IMR-90 (cell line): ENCODE measurements around the gene FOSL1. TPM values are rescaled to one million over a fixed set of nuclear protein-coding genes. Genes with fewer than 3 reads are reported as not detected.
A peak's percentile ranks its signal among the peaks of the same experiment; 100 is the strongest.

Source experiments
- ATAC-seq: fragments of 200-7000 bp; cut with Tn5 transposase; 2 replicates; pipeline ENCODE4 v1.9.1; 2020; ENCODE audit warnings: low read depth, mild to moderate bottlenecking, moderate library complexity
- Bru-seq: library from RNA; stranded (reverse); fragments of 400-500 nt; gene quantifications from one replicate; lab custom pipeline; 2021; lab: Mats Ljungman, UMichigan
- BruChase-seq, 2 experiments: library from RNA; stranded (reverse); fragments of 400-500 nt; gene quantifications; one replicate each; lab custom pipeline; 2021; lab: Mats Ljungman, UMichigan
- BruUV-seq: library from RNA; stranded (reverse); fragments of 400-500 nt; replicated peaks from 2 replicates; lab custom pipeline; 2021; lab: Mats Ljungman, UMichigan
- CTCF ChIA-PET: fragments of 300-600 bp; formaldehyde crosslinking; extraction: SDS; loops from one replicate; lab custom pipeline; 2021; ENCODE audit warnings: antibody characterized with exemption; lab: Yijun Ruan, JAX
- POLR2A ChIA-PET: fragments of 300-600 bp; sonication (Branson Sonifier 250); formaldehyde crosslinking; loops from one replicate; lab custom pipeline; 2022; ENCODE audit warnings: antibody characterized with exemption; ENCODE audit not compliant: unreplicated experiment; lab: Charles Lee
- DNase-seq: peaks from one replicate; pipeline ENCODE4 v3.0.0; 2013
- H2AFZ ChIP-seq: replicated peaks from 2 replicates; pipeline ENCODE3; 2013; ENCODE audit warnings: low read length, mild to moderate bottlenecking; ENCODE audit not compliant: poor library complexity
- H2AK5ac ChIP-seq: 2 replicates; pipeline ENCODE4 v1.6.1; 2013; ENCODE audit warnings: low read depth, low read length, inconsistent platforms
- H2AK9ac ChIP-seq: replicated peaks from 2 replicates; pipeline ENCODE3; 2013; ENCODE audit warnings: mild to moderate bottlenecking, low read depth, low read length, moderate library complexity; ENCODE audit not compliant: poor library complexity
- H2BK120ac ChIP-seq: 2 replicates; pipeline ENCODE4 v1.6.1; 2013; ENCODE audit warnings: low read depth, low read length, inconsistent platforms
- H2BK15ac ChIP-seq: 3 replicates; pipeline ENCODE4 v1.6.1; 2013; ENCODE audit warnings: low read depth, low read length, inconsistent platforms
- H2BK20ac ChIP-seq: 2 replicates; pipeline ENCODE4 v1.6.1; 2013; ENCODE audit warnings: low read depth, mild to moderate bottlenecking, inconsistent platforms, low read length, moderate library complexity
- H2BK5ac ChIP-seq: 2 replicates; pipeline ENCODE4 v1.6.1; 2013; ENCODE audit warnings: mild to moderate bottlenecking, low read depth, low read length, inconsistent platforms; ENCODE audit not compliant: poor library complexity, severe bottlenecking
- H3K14ac ChIP-seq: replicated peaks from 2 replicates; pipeline ENCODE4 v1.6.1; 2013; ENCODE audit warnings: low read depth, low read length, inconsistent platforms
- H3K18ac ChIP-seq: 2 replicates; pipeline ENCODE4 v1.6.1; 2013; ENCODE audit warnings: low read depth, low read length, control low read depth
- H3K23ac ChIP-seq: 2 replicates; pipeline ENCODE4 v1.6.1; 2013; ENCODE audit warnings: low read depth, low read length, inconsistent platforms
- H3K27ac ChIP-seq: 2 replicates; pipeline ENCODE4 v1.5.1; 2013; ENCODE audit warnings: mild to moderate bottlenecking, control low read depth, low read length; ENCODE audit not compliant: insufficient read depth
- H3K27me3 ChIP-seq: 2 replicates; pipeline ENCODE4 v1.6.1; 2013; ENCODE audit warnings: low read length; ENCODE audit not compliant: control insufficient read depth, insufficient read depth
- H3K36me3 ChIP-seq: 2 replicates; pipeline ENCODE4 v1.6.1; 2013; ENCODE audit warnings: low read length, mixed read lengths; ENCODE audit not compliant: control insufficient read depth, insufficient read depth
- H3K4ac ChIP-seq: 2 replicates; pipeline ENCODE4 v1.6.1; 2013; ENCODE audit warnings: low read depth, low read length, inconsistent platforms
- H3K4me1 ChIP-seq: 2 replicates; pipeline ENCODE4 v1.6.1; 2013; ENCODE audit warnings: low read length, mixed read lengths; ENCODE audit not compliant: control insufficient read depth, insufficient read depth
- H3K4me2 ChIP-seq: 2 replicates; pipeline ENCODE4 v1.6.1; 2013; ENCODE audit warnings: low read depth, mild to moderate bottlenecking, control low read depth, low read length, moderate library complexity
- H3K4me3 ChIP-seq: 2 replicates; pipeline ENCODE4 v1.5.1; 2013; ENCODE audit warnings: low read depth, mild to moderate bottlenecking, control low read depth, low read length, moderate library complexity; ENCODE audit not compliant: insufficient read depth
- H3K56ac ChIP-seq: 2 replicates; pipeline ENCODE4 v1.6.1; 2013; ENCODE audit warnings: low read length, inconsistent platforms; ENCODE audit not compliant: insufficient read depth; ENCODE audit errors: extremely low read depth
- H3K79me1 ChIP-seq, 2 experiments: 2 replicates each; pipeline ENCODE4 v1.6.1; 2013; ENCODE audit warnings: low read length in 2 of 2, inconsistent platforms in 1 of 2, low read depth in 1 of 2
- H3K9ac ChIP-seq: 2 replicates; pipeline ENCODE4 v1.6.1; 2013; ENCODE audit warnings: low read depth, low read length, control low read depth
- H3K9me1 ChIP-seq: 2 replicates; pipeline ENCODE4 v1.6.1; 2013; ENCODE audit warnings: low read length, inconsistent platforms; ENCODE audit not compliant: insufficient read depth
- H3K9me3 ChIP-seq: 2 replicates; pipeline ENCODE4 v1.6.1; 2013; ENCODE audit warnings: low read length; ENCODE audit not compliant: control insufficient read depth, insufficient read depth
- H4K20me1 ChIP-seq: 2 replicates; pipeline ENCODE4 v1.6.1; 2013; ENCODE audit warnings: low read length, inconsistent platforms; ENCODE audit not compliant: insufficient read depth
- H4K5ac ChIP-seq: 2 replicates; pipeline ENCODE4 v1.6.1; 2013; ENCODE audit warnings: mild to moderate bottlenecking, low read depth, low read length, control low read depth
- H4K8ac ChIP-seq, 2 experiments: 2 replicates each; pipeline ENCODE4 v1.6.1; 2013; ENCODE audit warnings: low read depth in 2 of 2, low read length in 2 of 2, control low read depth in 1 of 2, inconsistent platforms in 1 of 2
- H4K91ac ChIP-seq: 2 replicates; pipeline ENCODE4 v1.6.1; 2013; ENCODE audit warnings: low read depth, low read length, inconsistent platforms; ENCODE audit not compliant: insufficient read depth
- BHLHE40 ChIP-seq: fragments of 150-350 bp; IDR thresholded peaks from 2 replicates; pipeline ENCODE4 v1.6.1; 2016; ENCODE audit warnings: mild to moderate bottlenecking, low read depth, low read length
- CEBPB ChIP-seq: IDR thresholded peaks from 2 replicates; pipeline ENCODE4 v1.6.1; 2012; ENCODE audit warnings: low read depth, low read length, improper control_type of control experiment
- CHD1 ChIP-seq: IDR thresholded peaks from 2 replicates; pipeline ENCODE4 v1.6.1; 2012; ENCODE audit warnings: low read depth, low read length, improper control_type of control experiment
- MAZ ChIP-seq: IDR thresholded peaks from 2 replicates; pipeline ENCODE4 v1.6.1; 2012; ENCODE audit warnings: low read depth, mild to moderate bottlenecking, low read length, improper control_type of control experiment, moderate library complexity, borderline replicate concordance
- POLR2A ChIP-seq: IDR thresholded peaks from 2 replicates; pipeline ENCODE4 v1.6.1; 2012; ENCODE audit warnings: mild to moderate bottlenecking, low read depth, low read length
- RAD21 ChIP-seq: IDR thresholded peaks from 2 replicates; pipeline ENCODE4 v1.6.1; 2012; ENCODE audit warnings: low read length, improper control_type of control experiment
- RCOR1 ChIP-seq: IDR thresholded peaks from 2 replicates; pipeline ENCODE4 v1.6.1; 2012; ENCODE audit warnings: mild to moderate bottlenecking, low read length, improper control_type of control experiment; ENCODE audit not compliant: insufficient replicate concordance
- WGBS, 2 experiments: methylation state at CpG; one replicate each; pipeline versions ENCODE4 v1.1.5 to v1.1.7; 2013; ENCODE audit warnings: missing lambda C conversion rate in 2 of 2; ENCODE audit not compliant: insufficient read length in 1 of 2; ENCODE audit errors: extremely low coverage in 2 of 2; 5-methylcytosine and 5-hydroxymethylcytosine counted together
- dilution Hi-C: fragments of 300-500 bp; cut with HindIII; formaldehyde crosslinking; loops from one replicate; pipeline ENCODE4 v1.14.3; 2018; ENCODE audit warnings: low sequenced_read_pairs; ENCODE audit not compliant: unreplicated experiment
- in situ Hi-C: fragments of 300-500 bp; cut with MboI; formaldehyde crosslinking; loops from 3 replicates; pipeline ENCODE4 v1.14.3; 2019; ENCODE audit warnings: low sequenced_read_pairs, inconsistent platforms, mixed read lengths
- intact Hi-C: fragments of 100-400 bp; cut with micrococcal nuclease; formaldehyde crosslinking; loops from 2 replicates; pipeline ENCODE4 v1.10.0; 2022
- long read RNA-seq: library from polyadenylated mRNA; unstranded; transcript quantifications from one replicate; pipeline ENCODE4 v2.0.0, GENCODE V29; 2021; ENCODE audit not compliant: unreplicated experiment
- polyA plus RNA-seq, 3 experiments: library from polyadenylated mRNA; depleted of rRNA; stranded (reverse); fragments of >200 nt; gene quantifications; 2 replicates each; pipeline ENCODE4 v1.2.3, GENCODE V29; 2012; ENCODE audit warnings: low replicate concordance in 1 of 3
- total RNA-seq: library from RNA; depleted of rRNA; stranded (reverse); fragments of >200 nt; gene quantifications from 2 replicates; pipeline ENCODE4 v1.2.3, GENCODE V29; 2012; rRNA removed
- TF ChIP-seq, protein P1 (sequence below): conservative IDR thresholded peaks from 2 replicates; pipeline ENCODE4 v1.5.1; 2012; ENCODE audit warnings: mild to moderate bottlenecking, low read depth, low read length, improper control_type of control experiment
- TF ChIP-seq, protein P2 (sequence below): fragments of 150-350 bp; IDR thresholded peaks from 2 replicates; pipeline ENCODE4 v1.6.1; 2016; ENCODE audit warnings: low read depth, mild to moderate bottlenecking, low read length, moderate library complexity, borderline replicate concordance
- TF ChIP-seq, protein P3 (sequence below): fragments of 150-350 bp; IDR thresholded peaks from 2 replicates; pipeline ENCODE4 v1.6.1; 2017; ENCODE audit warnings: mild to moderate bottlenecking, antibody characterized with exemption, low read length, low read depth

The FOSL1 gene
- total RNA-seq, result 17.2 and 26.1 TPM in 2 replicates
- polyA plus RNA-seq (2012; rRNA removed), result 97.4 and 107 TPM in 2 replicates
- 49.5 and 52.7 TPM in 2 replicates for polyA plus RNA-seq (2012; cell fraction: cytosol; rRNA removed)
- polyA plus RNA-seq (2012; cell fraction: nucleus; rRNA removed; ENCODE audit: low replicate concordance), result 81.8 and 101 TPM in 2 replicates
- percentile 99 among the genes with signal in this experiment for Bru-seq, nascent RNA
- percentile 88 among the genes with signal in this experiment for BruChase-seq, experiment 1, labeled RNA remaining after a 6-hour chase
- BruChase-seq, experiment 2, labeled RNA remaining after a 2-hour chase, result percentile 93 among the genes with signal in this experiment
- long read RNA-seq, transcript FOSL1-201 (4 exons, 1,669 nt), result major isoform, 16 of 69 reads
- long read RNA-seq, partial matches to known transcripts, result 4 of 69 reads
- long read RNA-seq, other reads (novel, unspliced or antisense), result 47 of 69 reads

DNA sequence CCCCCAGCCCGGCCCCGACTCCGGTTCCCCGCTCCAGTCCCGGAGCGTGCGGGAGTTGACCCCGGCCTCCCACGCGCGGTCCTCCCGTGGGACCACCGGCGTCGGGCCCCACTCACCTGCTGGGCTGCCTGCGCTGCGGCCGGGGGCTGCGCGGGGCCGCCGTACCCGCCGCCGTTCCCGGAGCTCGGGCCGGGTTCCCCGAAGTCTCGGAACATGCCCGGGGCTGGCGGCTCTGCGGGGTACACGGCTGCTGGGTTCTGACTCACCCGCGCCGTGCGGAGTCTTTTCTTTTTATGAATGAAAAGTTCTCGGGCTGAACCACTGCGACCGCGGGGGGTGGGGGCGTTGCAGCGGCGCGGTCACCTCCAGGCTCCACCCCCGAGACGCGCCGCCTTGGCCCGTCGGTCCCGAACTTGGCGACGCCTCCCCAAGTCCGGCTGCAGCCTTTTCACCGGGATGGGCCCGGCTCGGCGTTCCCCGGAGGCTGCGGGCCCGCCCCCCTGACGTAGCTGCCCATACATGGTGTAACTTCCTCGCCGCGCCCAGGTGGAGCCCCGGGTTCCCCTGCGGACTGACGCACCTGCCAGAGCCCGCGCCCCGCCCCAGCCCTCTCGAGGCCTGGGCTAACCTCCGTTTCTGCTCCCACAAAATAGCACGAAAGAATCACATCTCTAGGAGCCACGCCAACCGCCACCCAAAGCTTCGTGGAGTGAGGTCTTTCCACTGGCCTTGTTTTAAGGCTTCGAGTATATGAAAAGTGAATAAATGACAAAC, at the start of gene FOSL1:
FOSL1 (minus strand) TSS at position 264 of the 774 bp plus-strand sequence; CDS start at position 215, 49 bp downstream.
- WGBS, 2 experiments, result 0% methylated on average over 35 of the region's 80 CpGs; no CpG with 5 or more reads in 1 of the 2 experiments
- Histone ChIP-seq H3K14ac (peak within 1 kb of the TSS; percentile 100), H4K20me1 (peaks cover 43% of the 10 kb centered on the region), H3K9me1 (peaks cover 21% of the 10 kb centered on the region), H2AFZ (peak within 1 kb of the TSS; percentile 72), H3K23ac (peak within 1 kb of the TSS; percentile 100), H2BK20ac (peak within 1 kb of the TSS; percentile 65), H3K36me3 (peaks cover 19% of the 10 kb centered on the region), H4K91ac (peak within 1 kb of the TSS; percentile 97), H2AK5ac (peak within 1 kb of the TSS; percentile 99), H3K18ac (peak within 1 kb of the TSS; percentile 96), H3K4ac (peak within 1 kb of the TSS; percentile 99), H3K27me3 (no peaks in the 10 kb centered on the region), H2BK15ac (peak within 1 kb of the TSS; percentile 99), H3K27ac (peak within 1 kb of the TSS; percentile 100), H3K79me1 (peaks cover 28 to 45% of the 10 kb centered on the region in 2 experiments), H3K4me3 (peak within 1 kb of the TSS; percentile 98), H2BK120ac (peak within 1 kb of the TSS; percentile 100), H4K8ac (peak within 1 kb of the TSS; percentile 88 to 93), H2AK9ac (peak within 1 kb of the TSS; percentile 99), H4K5ac (peak within 1 kb of the TSS; percentile 82), H3K4me2 (peak within 1 kb of the TSS; percentile 78), H3K56ac (peak within 1 kb of the TSS; percentile 99), H3K9ac (peak within 1 kb of the TSS; percentile 99), H2BK5ac (peak within 1 kb of the TSS; percentile 100), H3K4me1 (peaks cover 38% of the 10 kb centered on the region), H3K9me3 (no peaks in the 10 kb centered on the region)
- POLR2A ChIA-PET, result interaction anchor here (0.6 to 2.9 kb wide), 7 partner anchors 9 to 34 kb away, joined by 3 to 17 read pairs (median 3); partner anchors contain the start of gene FIBP
- ATAC-seq (peak; percentile 78), DNase-seq (peak; percentile 97)
- in situ Hi-C loops (no loop called here), intact Hi-C loops (loop anchor here (2.0 kb wide), 1 partner anchor 14 kb away; no protein-coding TSS in a partner anchor), dilution Hi-C loops (no loop called here)
- BruUV-seq, result no TSS peak
- CTCF ChIA-PET, result interaction anchor here (0.6 to 1.1 kb wide), 2 partner anchors 12 to 257 kb away, joined by 3 to 4 read pairs; partner anchors contain the start of gene FIBP
- TF ChIP-seq, protein P1, sequence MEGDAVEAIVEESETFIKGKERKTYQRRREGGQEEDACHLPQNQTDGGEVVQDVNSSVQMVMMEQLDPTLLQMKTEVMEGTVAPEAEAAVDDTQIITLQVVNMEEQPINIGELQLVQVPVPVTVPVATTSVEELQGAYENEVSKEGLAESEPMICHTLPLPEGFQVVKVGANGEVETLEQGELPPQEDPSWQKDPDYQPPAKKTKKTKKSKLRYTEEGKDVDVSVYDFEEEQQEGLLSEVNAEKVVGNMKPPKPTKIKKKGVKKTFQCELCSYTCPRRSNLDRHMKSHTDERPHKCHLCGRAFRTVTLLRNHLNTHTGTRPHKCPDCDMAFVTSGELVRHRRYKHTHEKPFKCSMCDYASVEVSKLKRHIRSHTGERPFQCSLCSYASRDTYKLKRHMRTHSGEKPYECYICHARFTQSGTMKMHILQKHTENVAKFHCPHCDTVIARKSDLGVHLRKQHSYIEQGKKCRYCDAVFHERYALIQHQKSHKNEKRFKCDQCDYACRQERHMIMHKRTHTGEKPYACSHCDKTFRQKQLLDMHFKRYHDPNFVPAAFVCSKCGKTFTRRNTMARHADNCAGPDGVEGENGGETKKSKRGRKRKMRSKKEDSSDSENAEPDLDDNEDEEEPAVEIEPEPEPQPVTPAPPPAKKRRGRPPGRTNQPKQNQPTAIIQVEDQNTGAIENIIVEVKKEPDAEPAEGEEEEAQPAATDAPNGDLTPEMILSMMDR, result no peak
- TF ChIP-seq CHD1 (peak; percentile 72; the same call in 1 of the 2 replicates), POLR2A (peak; percentile 99), BHLHE40 (peak; percentile 94), CEBPB (peak; percentile 40; the same call in 1 of the 2 replicates), MAZ (peak; percentile 92; the same call in 1 of the 2 replicates), RCOR1 (no peak), RAD21 (0 out of 2 replicates have a peak, but pooled peaks have one; percentile 1)
- TF ChIP-seq, protein P2, sequence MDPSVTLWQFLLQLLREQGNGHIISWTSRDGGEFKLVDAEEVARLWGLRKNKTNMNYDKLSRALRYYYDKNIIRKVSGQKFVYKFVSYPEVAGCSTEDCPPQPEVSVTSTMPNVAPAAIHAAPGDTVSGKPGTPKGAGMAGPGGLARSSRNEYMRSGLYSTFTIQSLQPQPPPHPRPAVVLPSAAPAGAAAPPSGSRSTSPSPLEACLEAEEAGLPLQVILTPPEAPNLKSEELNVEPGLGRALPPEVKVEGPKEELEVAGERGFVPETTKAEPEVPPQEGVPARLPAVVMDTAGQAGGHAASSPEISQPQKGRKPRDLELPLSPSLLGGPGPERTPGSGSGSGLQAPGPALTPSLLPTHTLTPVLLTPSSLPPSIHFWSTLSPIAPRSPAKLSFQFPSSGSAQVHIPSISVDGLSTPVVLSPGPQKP, result no peak
- TF ChIP-seq, protein P3, sequence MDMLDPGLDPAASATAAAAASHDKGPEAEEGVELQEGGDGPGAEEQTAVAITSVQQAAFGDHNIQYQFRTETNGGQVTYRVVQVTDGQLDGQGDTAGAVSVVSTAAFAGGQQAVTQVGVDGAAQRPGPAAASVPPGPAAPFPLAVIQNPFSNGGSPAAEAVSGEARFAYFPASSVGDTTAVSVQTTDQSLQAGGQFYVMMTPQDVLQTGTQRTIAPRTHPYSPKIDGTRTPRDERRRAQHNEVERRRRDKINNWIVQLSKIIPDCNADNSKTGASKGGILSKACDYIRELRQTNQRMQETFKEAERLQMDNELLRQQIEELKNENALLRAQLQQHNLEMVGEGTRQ, result 0 out of 2 replicates have a peak, but pooled peaks have one; percentile 3
